ENCODE measurements around the gene CCDC12. TPM values are rescaled to one million over a fixed set of nuclear protein-coding genes. Genes with fewer than 3 reads are reported as not detected.

CCDC12 gene
- total and polyA plus RNA-seq, 11 donors: 27.1 to 120 (median 34.4) TPM

- no peaks in the 10 kb centered on the region for H3K36me3 ChIP-seq
- H3K4me1 ChIP-seq: peaks cover 0 to 47% (median 22%) of the 10 kb centered on the region in 12 donors
- peak overlapping the region; percentile 1 to 71 (median 42) for H3K27ac ChIP-seq
- no peaks in the 10 kb centered on the region for H3K9me3 ChIP-seq
- H3K27me3 ChIP-seq: peaks cover 0 to 10% (median 0%) of the 10 kb centered on the region in 9 donors
- TF ChIP-seq POLR2A (IDR thresholded peaks at IDR 0.05): no peak
- peak in 5 of 12 donors; percentile 3 to 27 (median 17) for TF ChIP-seq CTCF (IDR thresholded peaks at IDR 0.05)
- 7 to 18% (median 7%) methylated on average over 28 to 58 of the region's 58 CpGs for WGBS, 4 donors
- DNase-seq (peak; percentile 76 to 88 (median 86)), ATAC-seq (peak; percentile 53 to 86 (median 79))
- H3K4me3 ChIP-seq: peak overlapping the region in 11 of 12 donors; percentile 9 to 56 (median 46)
- intact Hi-C loops (cut with DNase I): loop anchor here in 3 of 10 donors (1.0 to 5.0 kb wide), 3 partner anchors 26 to 230 kb away; no protein-coding TSS in a partner anchor
These were observed 84.0 kb downstream of the CCDC12 start for GRCh38 chr3:46892285-46893145.

- intact Hi-C loops (cut with DNase I): loop anchor here in 1 of 10 donors (5.0 kb wide), 1 partner anchor 229 kb away; no protein-coding TSS in a partner anchor
- H3K4me1 ChIP-seq: peaks cover 0 to 47% (median 22%) of the 10 kb centered on the region in 12 donors
- no peak overlapping the region for H3K27ac ChIP-seq
- no peaks in the 10 kb centered on the region for H3K36me3 ChIP-seq
- ATAC-seq (no peak), DNase-seq (peak in 2 of 5 donors; percentile 7 to 22)
- H3K27me3 ChIP-seq: peaks cover 0 to 10% (median 0%) of the 10 kb centered on the region in 9 donors
- H3K9me3 ChIP-seq: no peaks in the 10 kb centered on the region
- TF ChIP-seq POLR2A (IDR thresholded peaks at IDR 0.05) (no peak), CTCF (IDR thresholded peaks at IDR 0.05) (no peak)
- no peak overlapping the region for H3K4me3 ChIP-seq
- 89 to 100% (median 93%) methylated on average over 3 of the region's 3 CpGs for WGBS, 4 donors
These were observed 85.4 kb downstream of the CCDC12 start for GRCh38 chr3:46891132-46891531.

GRCh38 chr3:46890132-46890531 lies 86.4 kb downstream of the CCDC12 start:
- Histone ChIP-seq H3K9me3 (no peaks in the 10 kb centered on the region), H3K36me3 (no peaks in the 10 kb centered on the region), H3K4me1 (peaks cover 0 to 47% (median 21%) of the 10 kb centered on the region in 12 donors), H3K27me3 (peaks cover 0 to 10% (median 0%) of the 10 kb centered on the region in 9 donors), H3K27ac (no peak overlapping the region), H3K4me3 (no peak overlapping the region)
- intact Hi-C loops (cut with DNase I): loop anchor here in 1 of 10 donors (5.0 kb wide), 1 partner anchor 228 kb away; no protein-coding TSS in a partner anchor
- 96 to 100% (median 98%) methylated on average over 1 of the region's 1 CpG for WGBS, 4 donors
- DNase-seq: peak in 2 of 5 donors; percentile 9 to 24
- no peak for TF ChIP-seq POLR2A (IDR thresholded peaks at IDR 0.05)
- no peak for TF ChIP-seq CTCF (IDR thresholded peaks at IDR 0.05)
- ATAC-seq: no peak
